Measurements from ENCODE around the gene HS6ST3.

The HS6ST3 gene

GRCh38 chr13:96690998-96691397, 601.1 kb downstream of the HS6ST3 start:
- FAIRE-seq = no peak
- DNase-seq (ENCODE audit: insufficient read length, low spot score) = no peak
- TF ChIP-seq POLR2A (IDR thresholded peaks at IDR 0.05; ENCODE audit: low read depth, low read length) = no peak

GRCh38 chr13:96696389-96696900, 606.5 kb downstream of the HS6ST3 start:
- TF ChIP-seq POLR2A (IDR thresholded peaks at IDR 0.05; ENCODE audit: low read depth, low read length) = no peak
- FAIRE-seq (no peak), DNase-seq (ENCODE audit: insufficient read length, low spot score) (no peak)

GRCh38 chr13:96700657-96701056, 610.8 kb downstream of the HS6ST3 start:
- no peak for TF ChIP-seq POLR2A (IDR thresholded peaks at IDR 0.05; ENCODE audit: low read depth, low read length)
- DNase-seq (ENCODE audit: insufficient read length, low spot score) = no peak
- FAIRE-seq = no peak

- no peak for TF ChIP-seq POLR2A (IDR thresholded peaks at IDR 0.05; ENCODE audit: low read depth, low read length)
- FAIRE-seq (no peak), DNase-seq (ENCODE audit: insufficient read length, low spot score) (no peak)
Observed at GRCh38 chr13:96707146-96707545, 617.2 kb downstream of the HS6ST3 start.

GRCh38 chr13:96710166-96710862, 620.4 kb downstream of the HS6ST3 start:
- no peak for TF ChIP-seq POLR2A (IDR thresholded peaks at IDR 0.05; ENCODE audit: low read depth, low read length)
- FAIRE-seq = no peak
- DNase-seq (ENCODE audit: insufficient read length, low spot score) = no peak

GRCh38 chr13:96720446-96720845, 630.5 kb downstream of the HS6ST3 start:
- TF ChIP-seq POLR2A (IDR thresholded peaks at IDR 0.05; ENCODE audit: low read depth, low read length) = no peak

GRCh38 chr13:96726651-96727050, 636.7 kb downstream of the HS6ST3 start:
- FAIRE-seq = no peak
- TF ChIP-seq POLR2A (IDR thresholded peaks at IDR 0.05; ENCODE audit: low read depth, low read length) = no peak
- DNase-seq (ENCODE audit: insufficient read length, low spot score) = no peak

More at GRCh38 chr13:96720446-96720845, 630.5 kb downstream of the HS6ST3 start:
- DNase-seq (ENCODE audit: insufficient read length, low spot score) = no peak
- FAIRE-seq = no peak

GRCh38 chr13:96728463-96728862, 638.6 kb downstream of the HS6ST3 start:
- TF ChIP-seq POLR2A (IDR thresholded peaks at IDR 0.05; ENCODE audit: low read depth, low read length) = no peak
- FAIRE-seq = no peak
- DNase-seq (ENCODE audit: insufficient read length, low spot score) = no peak

GRCh38 chr13:96730676-96731075, 640.8 kb downstream of the HS6ST3 start:
- DNase-seq (ENCODE audit: insufficient read length, low spot score) (no peak), FAIRE-seq (no peak)
- TF ChIP-seq POLR2A (IDR thresholded peaks at IDR 0.05; ENCODE audit: low read depth, low read length) = no peak

- DNase-seq (ENCODE audit: insufficient read length, low spot score) (no peak), FAIRE-seq (no peak)
- no peak for TF ChIP-seq POLR2A (IDR thresholded peaks at IDR 0.05; ENCODE audit: low read depth, low read length)
Observed at GRCh38 chr13:96734499-96734898, 644.6 kb downstream of the HS6ST3 start.

GRCh38 chr13:96741779-96742178, 651.9 kb downstream of the HS6ST3 start:
- FAIRE-seq = no peak
- no peak for DNase-seq (ENCODE audit: insufficient read length, low spot score)
- no peak for TF ChIP-seq POLR2A (IDR thresholded peaks at IDR 0.05; ENCODE audit: low read depth, low read length)

GRCh38 chr13:96743296-96744089, 653.6 kb downstream of the HS6ST3 start:
- FAIRE-seq = no peak
- DNase-seq (ENCODE audit: insufficient read length, low spot score) = no peak
- TF ChIP-seq POLR2A (IDR thresholded peaks at IDR 0.05; ENCODE audit: low read depth, low read length) = no peak

GRCh38 chr13:96744367-96745331, 654.7 kb downstream of the HS6ST3 start:
- DNase-seq (ENCODE audit: insufficient read length, low spot score) (no peak), FAIRE-seq (no peak)
- TF ChIP-seq POLR2A (IDR thresholded peaks at IDR 0.05; ENCODE audit: low read depth, low read length) = no peak

GRCh38 chr13:96746886-96747285, 657.0 kb downstream of the HS6ST3 start:
- no peak for TF ChIP-seq POLR2A (IDR thresholded peaks at IDR 0.05; ENCODE audit: low read depth, low read length)
- DNase-seq (ENCODE audit: insufficient read length, low spot score) (no peak), FAIRE-seq (no peak)
